ENCODE measurements around the gene OAS2.

OAS2 gene

DNA sequence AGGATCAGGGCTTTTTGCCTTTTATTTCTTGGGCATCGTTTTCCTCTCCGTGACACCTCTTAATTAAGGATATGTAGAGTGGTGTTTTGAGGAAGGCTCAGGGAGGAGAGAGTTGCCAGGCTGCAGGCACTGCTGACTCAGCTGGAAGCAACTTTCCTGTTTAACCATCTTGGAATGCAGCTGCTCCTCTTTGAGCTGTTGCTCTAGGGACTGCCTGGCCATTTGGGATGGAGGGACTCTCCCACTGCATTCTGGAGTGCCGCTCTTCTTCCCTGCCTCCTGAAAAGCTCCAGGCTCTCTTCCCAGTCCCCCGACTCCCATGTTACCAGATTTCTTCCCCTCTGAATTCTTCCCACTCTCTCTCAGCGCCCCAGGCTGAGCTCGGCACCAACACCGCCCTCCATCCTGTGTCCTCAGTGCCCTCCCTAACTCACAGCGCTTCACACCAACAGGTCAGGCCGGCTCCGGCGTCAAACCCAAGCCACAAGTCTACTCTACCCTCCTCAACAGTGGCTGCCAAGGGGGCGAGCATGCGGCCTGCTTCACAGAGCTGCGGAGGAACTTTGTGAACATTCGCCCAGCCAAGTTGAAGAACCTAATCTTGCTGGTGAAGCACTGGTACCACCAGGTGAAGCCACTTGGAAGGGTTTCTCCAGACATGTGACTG is 34.2 kb upstream of the OAS2 start:
- TF ChIP-seq EP300 (IDR thresholded peaks at IDR 0.05; ENCODE audit: borderline replicate concordance): no peak
- TF ChIP-seq CREB1 (IDR thresholded peaks at IDR 0.05; ENCODE audit: low read depth): no peak
- no peak for TF ChIP-seq YY1 (IDR thresholded peaks at IDR 0.05; ENCODE audit: low read depth)
- TF ChIP-seq, protein P1, sequence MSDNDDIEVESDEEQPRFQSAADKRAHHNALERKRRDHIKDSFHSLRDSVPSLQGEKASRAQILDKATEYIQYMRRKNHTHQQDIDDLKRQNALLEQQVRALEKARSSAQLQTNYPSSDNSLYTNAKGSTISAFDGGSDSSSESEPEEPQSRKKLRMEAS (IDR thresholded peaks at IDR 0.05): no peak
- no peak for TF ChIP-seq EGR1 (IDR thresholded peaks at IDR 0.05)
- no peak for TF ChIP-seq NFIC (IDR thresholded peaks at IDR 0.05)
- no peak for TF ChIP-seq TAF1 (IDR thresholded peaks at IDR 0.05; ENCODE audit: low read depth)
- no peak for TF ChIP-seq TEAD4 (IDR thresholded peaks at IDR 0.05)
- TF ChIP-seq TCF12 (IDR thresholded peaks at IDR 0.05; ENCODE audit: low read depth): no peak
- TF ChIP-seq ZBTB7A (IDR thresholded peaks at IDR 0.05; ENCODE audit: low read depth): no peak
- TF ChIP-seq RAD21 (IDR thresholded peaks at IDR 0.05; ENCODE audit: low read depth): no peak
- TF ChIP-seq FOXM1 (IDR thresholded peaks at IDR 0.05; ENCODE audit: borderline replicate concordance, low read depth): no peak
- TF ChIP-seq, protein P2, sequence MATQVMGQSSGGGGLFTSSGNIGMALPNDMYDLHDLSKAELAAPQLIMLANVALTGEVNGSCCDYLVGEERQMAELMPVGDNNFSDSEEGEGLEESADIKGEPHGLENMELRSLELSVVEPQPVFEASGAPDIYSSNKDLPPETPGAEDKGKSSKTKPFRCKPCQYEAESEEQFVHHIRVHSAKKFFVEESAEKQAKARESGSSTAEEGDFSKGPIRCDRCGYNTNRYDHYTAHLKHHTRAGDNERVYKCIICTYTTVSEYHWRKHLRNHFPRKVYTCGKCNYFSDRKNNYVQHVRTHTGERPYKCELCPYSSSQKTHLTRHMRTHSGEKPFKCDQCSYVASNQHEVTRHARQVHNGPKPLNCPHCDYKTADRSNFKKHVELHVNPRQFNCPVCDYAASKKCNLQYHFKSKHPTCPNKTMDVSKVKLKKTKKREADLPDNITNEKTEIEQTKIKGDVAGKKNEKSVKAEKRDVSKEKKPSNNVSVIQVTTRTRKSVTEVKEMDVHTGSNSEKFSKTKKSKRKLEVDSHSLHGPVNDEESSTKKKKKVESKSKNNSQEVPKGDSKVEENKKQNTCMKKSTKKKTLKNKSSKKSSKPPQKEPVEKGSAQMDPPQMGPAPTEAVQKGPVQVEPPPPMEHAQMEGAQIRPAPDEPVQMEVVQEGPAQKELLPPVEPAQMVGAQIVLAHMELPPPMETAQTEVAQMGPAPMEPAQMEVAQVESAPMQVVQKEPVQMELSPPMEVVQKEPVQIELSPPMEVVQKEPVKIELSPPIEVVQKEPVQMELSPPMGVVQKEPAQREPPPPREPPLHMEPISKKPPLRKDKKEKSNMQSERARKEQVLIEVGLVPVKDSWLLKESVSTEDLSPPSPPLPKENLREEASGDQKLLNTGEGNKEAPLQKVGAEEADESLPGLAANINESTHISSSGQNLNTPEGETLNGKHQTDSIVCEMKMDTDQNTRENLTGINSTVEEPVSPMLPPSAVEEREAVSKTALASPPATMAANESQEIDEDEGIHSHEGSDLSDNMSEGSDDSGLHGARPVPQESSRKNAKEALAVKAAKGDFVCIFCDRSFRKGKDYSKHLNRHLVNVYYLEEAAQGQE (IDR thresholded peaks at IDR 0.05; ENCODE audit: low read depth): no peak

DNA sequence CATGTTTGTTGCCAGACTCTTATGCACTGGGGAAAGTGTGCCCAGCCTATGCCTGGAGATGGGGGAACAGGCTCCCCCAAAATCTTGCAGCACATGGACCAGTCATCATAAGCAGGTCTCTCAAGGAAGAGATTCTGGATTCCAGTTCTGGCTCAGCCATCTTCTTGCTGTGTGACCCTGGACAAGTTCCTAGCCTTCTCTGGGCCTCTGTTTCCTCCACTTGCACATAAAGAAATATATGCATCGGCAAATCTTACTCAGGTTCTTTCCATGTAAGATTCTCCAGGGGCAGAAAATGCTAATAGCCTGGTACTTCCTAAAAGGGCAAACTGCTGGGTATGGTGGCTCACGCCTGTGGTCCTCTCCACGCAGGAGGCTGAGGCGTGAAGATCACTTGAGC is 32.8 kb upstream of the OAS2 start:
- TF ChIP-seq, protein P2 (IDR thresholded peaks at IDR 0.05; ENCODE audit: low read depth): no peak
- TF ChIP-seq ZBTB7A (IDR thresholded peaks at IDR 0.05; ENCODE audit: low read depth) (no peak), FOXM1 (IDR thresholded peaks at IDR 0.05; ENCODE audit: borderline replicate concordance, low read depth) (no peak), TCF12 (IDR thresholded peaks at IDR 0.05; ENCODE audit: low read depth) (no peak), TEAD4 (IDR thresholded peaks at IDR 0.05) (no peak), RAD21 (IDR thresholded peaks at IDR 0.05; ENCODE audit: low read depth) (no peak), CEBPB (IDR thresholded peaks at IDR 0.05) (no peak), YY1 (IDR thresholded peaks at IDR 0.05; ENCODE audit: low read depth) (no peak), NFIC (IDR thresholded peaks at IDR 0.05) (no peak)
- TF ChIP-seq, protein P1 (IDR thresholded peaks at IDR 0.05): no peak
- TF ChIP-seq, protein P3, sequence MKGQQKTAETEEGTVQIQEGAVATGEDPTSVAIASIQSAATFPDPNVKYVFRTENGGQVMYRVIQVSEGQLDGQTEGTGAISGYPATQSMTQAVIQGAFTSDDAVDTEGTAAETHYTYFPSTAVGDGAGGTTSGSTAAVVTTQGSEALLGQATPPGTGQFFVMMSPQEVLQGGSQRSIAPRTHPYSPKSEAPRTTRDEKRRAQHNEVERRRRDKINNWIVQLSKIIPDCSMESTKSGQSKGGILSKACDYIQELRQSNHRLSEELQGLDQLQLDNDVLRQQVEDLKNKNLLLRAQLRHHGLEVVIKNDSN (IDR thresholded peaks at IDR 0.05): no peak

DNA sequence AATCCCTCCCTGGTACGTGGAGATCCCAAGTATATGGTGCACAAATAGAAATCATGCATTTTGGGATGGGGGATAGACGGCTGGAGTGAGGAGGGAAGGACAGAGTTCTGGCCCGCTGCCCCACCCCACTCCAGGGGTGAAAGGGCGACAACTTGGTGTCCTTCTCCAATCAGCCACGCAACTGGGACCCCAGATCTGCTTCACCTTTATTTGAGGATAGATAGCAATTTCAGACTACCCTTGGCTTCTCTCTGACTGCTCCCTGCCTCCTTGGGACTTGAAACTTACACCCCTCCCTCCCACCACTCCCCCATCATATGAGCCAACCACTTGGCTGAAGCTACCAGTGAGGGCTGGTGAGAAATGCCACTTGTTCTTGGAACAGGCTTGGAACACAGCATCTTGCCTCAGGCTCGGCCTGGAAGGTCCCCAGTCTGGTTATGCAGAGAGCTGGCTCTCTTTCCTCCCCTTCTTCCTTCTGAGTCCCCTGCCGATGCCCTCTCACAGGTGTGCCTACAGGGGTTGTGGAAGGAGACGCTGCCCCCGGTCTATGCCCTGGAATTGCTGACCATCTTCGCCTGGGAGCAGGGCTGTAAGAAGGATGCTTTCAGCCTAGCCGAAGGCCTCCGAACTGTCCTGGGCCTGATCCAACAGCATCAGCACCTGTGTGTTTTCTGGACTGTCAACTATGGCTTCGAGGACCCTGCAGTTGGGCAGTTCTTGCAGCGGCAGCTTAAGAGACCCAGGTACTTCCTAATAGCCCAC is 31.9 kb upstream of the OAS2 start:
- TF ChIP-seq EP300 (IDR thresholded peaks at IDR 0.05; ENCODE audit: borderline replicate concordance): no peak

DNA sequence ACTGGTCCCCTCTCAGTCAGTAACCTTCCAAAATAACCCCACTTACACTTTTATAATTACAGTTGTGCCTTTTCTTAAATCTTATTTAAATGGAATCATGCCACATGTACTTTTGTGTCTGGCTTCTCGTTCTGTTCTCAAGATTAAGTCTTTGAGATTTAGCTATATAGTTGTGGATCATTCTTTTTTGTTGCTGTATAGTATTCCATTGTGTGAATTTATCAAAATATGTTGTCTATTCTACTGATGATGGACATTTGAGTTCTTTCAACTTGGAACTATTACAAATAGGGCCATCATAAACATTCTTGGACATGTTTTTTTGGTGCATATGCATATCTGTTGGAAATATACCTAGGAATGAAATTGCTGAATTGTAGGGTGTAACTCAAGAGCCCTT is 31.0 kb upstream of the OAS2 start:
- TF ChIP-seq TCF12 (IDR thresholded peaks at IDR 0.05; ENCODE audit: low read depth) (no peak), EGR1 (IDR thresholded peaks at IDR 0.05) (no peak), RAD21 (IDR thresholded peaks at IDR 0.05; ENCODE audit: low read depth) (no peak), TEAD4 (IDR thresholded peaks at IDR 0.05) (no peak), CREB1 (IDR thresholded peaks at IDR 0.05; ENCODE audit: low read depth) (no peak), FOXM1 (IDR thresholded peaks at IDR 0.05; ENCODE audit: borderline replicate concordance, low read depth) (no peak), NFIC (IDR thresholded peaks at IDR 0.05) (no peak), CEBPB (IDR thresholded peaks at IDR 0.05) (no peak), TAF1 (IDR thresholded peaks at IDR 0.05; ENCODE audit: low read depth) (no peak), ZBTB7A (IDR thresholded peaks at IDR 0.05; ENCODE audit: low read depth) (no peak), YY1 (IDR thresholded peaks at IDR 0.05; ENCODE audit: low read depth) (no peak)
- TF ChIP-seq, protein P3 (IDR thresholded peaks at IDR 0.05): no peak
- TF ChIP-seq, protein P1 (IDR thresholded peaks at IDR 0.05): no peak
- TF ChIP-seq, protein P2 (IDR thresholded peaks at IDR 0.05; ENCODE audit: low read depth): no peak
